Glutamatergic neuron (in vitro differentiated cells): ENCODE data around the gene HMGXB4. TPM values are rescaled to one million over a fixed set of nuclear protein-coding genes. Genes with fewer than 3 reads are reported as not detected.

ENCODE experiments used
- DNase-seq: peaks from one replicate; pipeline ENCODE4 v3.0.0; 2022
- H3K27ac Mint-ChIP-seq: one replicate; pipeline ENCODE4 v1.8.0; 2020; ENCODE audit warnings: mild to moderate bottlenecking, mixed read lengths, inconsistent platforms; ENCODE audit not compliant: unreplicated experiment
- H3K27me3 Mint-ChIP-seq: one replicate; pipeline ENCODE4 v1.8.0; 2020; ENCODE audit warnings: mild to moderate bottlenecking, moderate library complexity, mixed read lengths, inconsistent platforms; ENCODE audit not compliant: unreplicated experiment
- H3K36me3 Mint-ChIP-seq: one replicate; pipeline ENCODE4 v1.8.0; 2020; ENCODE audit warnings: mild to moderate bottlenecking, mixed read lengths, inconsistent platforms; ENCODE audit not compliant: unreplicated experiment
- H3K4me1 Mint-ChIP-seq: one replicate; pipeline ENCODE4 v1.8.0; 2020; ENCODE audit warnings: mild to moderate bottlenecking, low read depth, mixed read lengths, inconsistent platforms; ENCODE audit not compliant: unreplicated experiment
- H3K4me3 Mint-ChIP-seq: one replicate; pipeline ENCODE4 v1.8.0; 2020; ENCODE audit warnings: mild to moderate bottlenecking, mixed read lengths, inconsistent platforms; ENCODE audit not compliant: unreplicated experiment
- H3K9me3 Mint-ChIP-seq: one replicate; pipeline ENCODE4 v1.8.0; 2020; ENCODE audit warnings: mild to moderate bottlenecking, moderate library complexity, mixed read lengths, inconsistent platforms; ENCODE audit not compliant: unreplicated experiment
- total RNA-seq: library from RNA; stranded (reverse); fragmentation: NEBNext Ultra II Directional; extraction: Animal tissue kit (Norgen Biotek cat#: 25700); gene quantifications from one replicate; pipeline ENCODE4 v1.2.1, GENCODE V29; 2021; ENCODE audit not compliant: unreplicated experiment
- TF ChIP-seq, protein P1 (sequence below): fragments of 200-600 bp; sonication (generic); IDR thresholded peaks from one replicate; pipeline ENCODE4 v1.5.0; 2021; ENCODE audit not compliant: partially characterized antibody, unreplicated experiment

The HMGXB4 gene
- total RNA-seq, 1 donor from 2014 or later, result 14.4 TPM

DNA sequence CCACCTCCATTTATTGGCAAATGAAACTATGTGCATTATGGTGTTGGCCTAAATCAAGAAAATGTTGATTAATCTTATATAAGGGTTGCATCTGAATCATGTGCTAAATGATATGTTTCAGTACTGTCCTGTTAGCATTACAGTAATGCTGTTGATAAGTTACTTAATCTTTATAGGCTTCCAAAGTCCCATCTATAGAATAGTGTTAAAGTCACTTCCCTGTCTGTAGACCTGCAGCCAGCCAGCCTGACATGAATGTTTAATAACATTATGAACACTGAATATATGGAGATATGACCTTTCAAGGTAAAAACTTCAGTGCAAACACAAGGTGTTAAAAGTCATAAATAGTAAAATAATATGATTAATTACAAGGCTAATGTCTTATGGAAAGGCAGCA is 38.8 kb downstream of the HMGXB4 start:
- Mint-ChIP-seq H3K4me3 (no peak overlapping the region), H3K4me1 (peaks cover 2% of the 10 kb centered on the region), H3K27me3 (peaks cover 2% of the 10 kb centered on the region), H3K27ac (no peak overlapping the region), H3K36me3 (no peaks in the 10 kb centered on the region), H3K9me3 (no peaks in the 10 kb centered on the region)
- TF ChIP-seq, protein P1, sequence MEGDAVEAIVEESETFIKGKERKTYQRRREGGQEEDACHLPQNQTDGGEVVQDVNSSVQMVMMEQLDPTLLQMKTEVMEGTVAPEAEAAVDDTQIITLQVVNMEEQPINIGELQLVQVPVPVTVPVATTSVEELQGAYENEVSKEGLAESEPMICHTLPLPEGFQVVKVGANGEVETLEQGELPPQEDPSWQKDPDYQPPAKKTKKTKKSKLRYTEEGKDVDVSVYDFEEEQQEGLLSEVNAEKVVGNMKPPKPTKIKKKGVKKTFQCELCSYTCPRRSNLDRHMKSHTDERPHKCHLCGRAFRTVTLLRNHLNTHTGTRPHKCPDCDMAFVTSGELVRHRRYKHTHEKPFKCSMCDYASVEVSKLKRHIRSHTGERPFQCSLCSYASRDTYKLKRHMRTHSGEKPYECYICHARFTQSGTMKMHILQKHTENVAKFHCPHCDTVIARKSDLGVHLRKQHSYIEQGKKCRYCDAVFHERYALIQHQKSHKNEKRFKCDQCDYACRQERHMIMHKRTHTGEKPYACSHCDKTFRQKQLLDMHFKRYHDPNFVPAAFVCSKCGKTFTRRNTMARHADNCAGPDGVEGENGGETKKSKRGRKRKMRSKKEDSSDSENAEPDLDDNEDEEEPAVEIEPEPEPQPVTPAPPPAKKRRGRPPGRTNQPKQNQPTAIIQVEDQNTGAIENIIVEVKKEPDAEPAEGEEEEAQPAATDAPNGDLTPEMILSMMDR, result no peak
- DNase-seq, result no peak

DNA sequence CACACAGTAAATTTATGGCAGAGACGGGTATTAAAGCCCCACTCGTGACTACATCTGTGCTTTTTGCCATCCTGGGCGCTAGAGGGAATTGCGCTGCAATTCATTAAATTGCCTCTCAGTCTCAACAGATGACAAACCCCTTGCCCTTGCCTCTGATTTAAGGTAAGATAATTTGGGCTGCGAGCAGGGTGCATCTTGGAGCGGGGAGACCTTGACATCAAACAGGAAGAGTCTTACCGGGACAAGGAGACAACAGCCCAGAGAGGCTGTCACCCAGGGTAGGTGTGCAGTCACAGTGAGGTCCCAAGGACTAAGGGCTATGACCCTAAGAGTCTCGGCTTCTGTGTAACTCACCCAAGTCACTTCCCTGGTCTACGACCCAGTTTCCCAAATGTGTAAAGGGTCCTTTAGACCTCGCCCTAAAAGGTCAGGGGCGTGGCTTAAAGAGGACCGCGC is 42.0 kb downstream of the HMGXB4 start:
- Mint-ChIP-seq H3K36me3 (no peaks in the 10 kb centered on the region), H3K4me1 (peaks cover 2% of the 10 kb centered on the region), H3K9me3 (no peaks in the 10 kb centered on the region), H3K27ac (peak overlapping the region; percentile 96), H3K27me3 (peaks cover 4% of the 10 kb centered on the region), H3K4me3 (peak overlapping the region; percentile 91)
- DNase-seq, result no peak
- TF ChIP-seq, protein P1, result no peak

DNA sequence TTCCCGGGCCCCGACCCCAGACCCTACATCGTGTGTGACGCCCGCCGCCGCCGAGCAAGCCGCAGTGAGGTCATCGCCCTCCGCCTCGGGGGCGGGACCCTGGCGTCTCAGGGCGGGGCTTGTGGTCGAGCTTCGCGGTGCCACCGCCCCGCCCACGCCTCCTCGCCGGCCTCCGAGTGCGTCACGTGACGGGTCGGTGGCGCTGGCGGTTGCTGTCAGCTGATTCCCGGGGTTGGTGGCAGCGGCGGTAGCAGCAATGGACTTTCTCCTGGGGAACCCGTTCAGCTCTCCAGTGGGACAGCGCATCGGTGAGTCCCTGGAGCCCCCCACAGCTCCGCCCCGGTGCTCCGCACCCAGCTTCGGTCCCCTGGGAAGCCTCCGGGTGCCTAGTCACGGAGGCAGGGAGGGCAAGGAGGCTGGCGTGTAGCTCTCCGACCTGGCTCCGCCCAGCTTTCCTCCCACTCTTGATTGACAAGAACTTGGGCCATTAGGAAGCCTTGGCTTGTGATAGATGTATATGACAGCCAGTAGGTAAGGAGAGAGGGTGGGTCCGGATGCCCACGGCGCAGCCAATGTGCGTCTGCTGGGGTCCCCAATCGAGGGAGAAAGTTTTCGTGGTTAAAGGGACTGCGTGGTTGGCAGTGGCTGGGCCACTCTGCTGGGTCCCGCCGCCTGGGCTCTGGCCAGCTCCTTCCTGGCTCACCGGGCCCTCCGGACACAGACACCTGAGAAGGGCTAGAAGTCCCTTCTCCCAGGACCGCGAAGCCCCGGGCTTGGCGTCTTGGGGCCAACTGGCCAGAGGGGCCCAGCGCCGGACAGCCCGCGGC is 42.6 kb downstream of the HMGXB4 start, which contains the start of gene TOM1:
TOM1 (plus strand) TSS at position 222 of the 827 bp plus-strand sequence; CDS start at position 257, 35 bp downstream.
- DNase-seq, result peak; percentile 100
- H3K4me1 Mint-ChIP-seq, result peaks cover 2% of the 10 kb centered on the region
- H3K4me3 Mint-ChIP-seq, result peak within 1 kb of the TSS; percentile 91
- H3K9me3 Mint-ChIP-seq, result no peaks in the 10 kb centered on the region
- no peaks in the 10 kb centered on the region for H3K36me3 Mint-ChIP-seq
- TF ChIP-seq, protein P1, result no peak
- peak within 1 kb of the TSS; percentile 96 for H3K27ac Mint-ChIP-seq
- H3K27me3 Mint-ChIP-seq, result peaks cover 4% of the 10 kb centered on the region

DNA sequence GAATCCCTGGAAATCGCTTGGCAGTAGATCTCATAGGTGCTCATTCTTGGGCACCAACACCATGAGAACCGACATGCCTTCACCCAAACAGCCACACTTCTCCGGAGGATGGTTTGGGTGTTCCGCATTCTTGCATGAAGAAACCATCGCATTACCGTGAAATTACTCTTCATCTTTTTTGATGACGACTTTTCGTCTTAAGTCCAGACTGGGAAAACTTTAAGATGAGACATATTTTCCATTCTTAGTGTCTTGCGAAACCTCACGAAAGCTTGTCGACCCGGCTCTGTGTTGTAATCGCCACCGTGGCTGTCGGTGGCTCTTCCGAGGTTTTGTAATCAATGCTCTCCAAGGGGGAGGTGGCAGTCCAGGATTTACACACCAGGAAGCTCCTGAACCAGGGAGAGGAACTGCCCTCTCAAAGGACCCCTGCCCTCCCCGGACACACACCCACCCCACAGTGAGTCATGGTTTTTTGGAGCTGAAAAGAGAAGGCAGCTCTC is 44.1 kb downstream of the HMGXB4 start:
- DNase-seq, result no peak
- Mint-ChIP-seq H3K4me1 (peaks cover 4% of the 10 kb centered on the region), H3K9me3 (no peaks in the 10 kb centered on the region), H3K27ac (no peak overlapping the region), H3K36me3 (no peaks in the 10 kb centered on the region), H3K27me3 (peaks cover 4% of the 10 kb centered on the region), H3K4me3 (peak overlapping the region; percentile 46)
- TF ChIP-seq, protein P1, result no peak
